NCI-H1092 treated with DMSO at 0.1 percent for 48 hours (cell line): Measurements from ENCODE around the gene LMF2.

Experiments used
- DNase-seq: peaks from one replicate; lab custom pipeline; 2025; lab: John Stamatoyannopoulos, UW

The LMF2 gene

DNA sequence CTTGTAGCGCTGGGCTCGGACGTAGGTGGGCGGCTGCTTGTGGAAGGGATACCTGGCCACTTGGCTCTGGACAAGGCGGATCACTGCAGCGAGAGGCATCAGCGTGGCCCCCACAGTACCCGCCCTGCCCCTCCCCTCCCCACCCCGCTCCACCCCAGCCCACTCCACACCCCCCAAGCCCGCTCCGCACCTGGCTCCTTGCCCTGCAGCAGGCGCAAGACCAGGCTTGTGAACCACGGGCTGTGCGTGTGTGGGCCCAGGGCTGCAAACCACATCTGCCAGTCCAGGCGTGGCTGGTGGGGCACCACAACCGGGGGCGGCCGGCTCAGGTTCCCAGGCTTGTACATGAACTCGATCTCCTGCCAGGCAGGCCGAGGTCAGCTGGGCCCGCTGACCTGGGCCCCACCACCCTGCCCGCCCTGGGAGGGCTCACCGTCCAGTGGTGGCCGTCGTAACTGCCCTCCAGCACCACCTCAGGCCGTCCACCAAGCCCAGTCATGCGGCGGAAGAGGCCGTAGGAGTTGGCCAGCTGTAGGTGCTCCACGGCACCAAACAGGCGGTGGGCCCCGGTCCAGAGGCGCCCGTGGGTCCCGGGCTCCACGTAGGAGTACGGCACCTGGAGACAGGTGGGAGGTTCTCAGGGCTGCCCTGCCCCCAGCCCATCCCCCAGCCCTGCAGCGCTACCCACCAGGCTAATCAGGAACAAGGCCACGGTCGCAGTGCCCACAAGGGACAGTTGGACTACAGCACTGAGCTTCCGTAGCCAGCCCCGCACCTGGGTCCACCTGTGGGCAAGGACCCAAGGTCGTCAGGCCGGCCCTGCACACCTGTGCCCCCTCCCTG, 2.9 kb downstream of the LMF2 start:
- DNase-seq: no peak

DNA sequence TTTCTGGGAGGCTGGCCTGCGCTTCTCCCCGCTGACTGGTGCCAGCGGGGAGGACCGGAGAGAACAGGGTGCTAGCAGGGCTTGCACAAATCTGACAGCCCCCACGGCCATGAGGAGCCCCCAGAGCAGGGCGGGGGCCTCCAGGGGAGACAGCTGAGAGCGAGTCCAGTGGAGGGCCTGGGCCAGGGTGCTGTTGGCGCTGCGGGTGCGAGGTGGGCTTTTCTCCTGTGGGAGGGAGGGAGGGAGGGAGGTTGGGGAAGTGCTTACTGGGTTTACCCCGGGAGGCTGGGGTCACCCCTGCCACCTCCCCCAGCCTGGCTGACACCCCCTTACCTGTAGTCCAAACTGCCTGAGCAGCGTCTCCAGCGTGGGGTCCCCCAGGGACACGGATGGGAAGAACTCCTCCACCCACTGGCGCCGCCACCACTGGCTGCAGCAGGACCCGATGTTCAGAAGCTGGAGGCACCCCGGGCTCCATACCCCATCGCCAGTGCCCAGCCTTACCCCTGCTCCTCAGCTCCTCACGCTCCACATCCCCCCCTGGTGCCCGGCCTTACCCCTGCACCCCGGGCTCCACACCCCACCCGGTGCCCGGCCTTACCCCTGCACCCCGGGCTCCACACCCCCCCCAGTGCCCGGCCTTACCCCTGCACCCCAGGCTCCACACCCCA, 3.9 kb downstream of the LMF2 start:
- DNase-seq: no peak

DNA sequence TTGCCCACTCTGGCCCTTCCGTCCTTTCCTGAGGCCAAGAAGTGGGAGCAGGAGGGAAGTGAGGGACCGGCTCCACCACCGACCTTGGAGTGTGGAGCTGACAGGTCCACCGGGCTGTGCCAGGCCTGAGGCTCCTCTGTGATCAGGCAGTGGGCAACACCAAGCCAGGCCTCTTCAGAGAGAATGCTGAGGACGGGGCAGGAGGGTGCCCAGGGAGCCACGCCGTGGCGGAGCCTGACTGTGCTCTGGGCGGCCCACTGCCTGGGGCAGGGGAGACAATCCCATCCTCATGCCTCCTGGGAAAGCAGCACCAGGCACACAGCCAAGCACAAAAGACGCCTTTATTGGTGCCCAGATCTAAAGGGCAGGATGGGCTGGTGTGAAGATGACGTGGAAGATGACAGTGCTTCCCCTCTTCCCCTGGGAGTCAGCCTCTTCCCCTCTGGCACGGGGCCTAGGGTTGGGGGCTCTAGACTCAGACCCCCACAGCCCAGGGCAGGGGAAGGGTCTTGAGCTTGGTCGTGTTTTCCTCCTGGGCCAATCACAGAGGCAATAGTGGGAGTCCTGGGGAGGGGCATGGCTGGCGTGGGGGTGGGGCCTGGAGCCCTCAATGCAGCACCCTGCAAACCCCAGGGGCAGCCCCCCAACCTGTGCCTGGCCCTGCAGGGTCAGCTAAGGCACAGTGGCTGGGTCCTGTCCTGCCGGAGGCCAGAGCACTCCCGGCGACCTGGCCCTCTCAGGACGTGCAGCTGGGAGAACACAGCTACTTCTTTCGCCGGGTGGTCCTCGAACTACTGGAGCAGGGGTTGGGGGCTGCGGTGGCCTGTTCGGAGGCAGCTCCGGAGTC, 4.7 kb downstream of the LMF2 start:
- no peak for DNase-seq

DNA sequence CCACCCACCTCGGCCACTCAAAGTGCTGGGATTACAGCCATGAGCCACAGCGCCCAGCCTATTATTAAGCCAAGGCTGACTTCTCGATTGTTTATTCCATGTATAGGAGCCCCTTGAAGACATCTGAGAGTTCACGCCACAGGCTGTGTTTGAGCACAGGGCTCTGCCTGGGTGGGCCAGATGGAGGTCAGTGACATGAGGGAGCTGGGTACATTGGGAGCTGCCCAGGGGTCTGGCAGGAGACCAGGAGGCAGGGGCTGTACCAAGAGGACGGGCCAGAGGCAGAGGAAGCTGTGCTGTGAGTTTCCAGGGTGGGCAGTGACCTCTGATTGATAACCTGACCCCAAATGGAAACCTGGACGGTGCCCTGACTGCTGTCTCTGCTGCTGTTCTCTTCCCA, 5.4 kb downstream of the LMF2 start:
- DNase-seq: no peak

DNA sequence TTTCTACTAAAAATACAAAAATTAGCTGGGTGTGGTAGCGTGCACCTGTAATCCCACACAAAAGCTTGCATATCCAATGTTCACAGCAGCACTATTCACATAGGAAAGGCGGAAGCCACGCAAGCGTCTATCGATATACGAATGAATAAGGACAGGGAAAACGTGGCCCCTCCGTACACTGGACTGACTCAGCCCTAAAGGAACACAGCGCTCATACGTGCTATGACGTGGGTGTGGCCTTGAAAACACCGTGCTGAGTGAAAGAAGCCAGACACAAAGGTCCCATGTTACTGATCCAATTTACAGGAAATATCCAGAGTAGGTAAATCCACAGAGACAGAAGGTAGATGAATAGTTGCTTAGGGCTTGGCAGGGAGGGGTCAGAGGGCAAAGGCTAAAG, 7.0 kb downstream of the LMF2 start:
- DNase-seq: no peak

DNA sequence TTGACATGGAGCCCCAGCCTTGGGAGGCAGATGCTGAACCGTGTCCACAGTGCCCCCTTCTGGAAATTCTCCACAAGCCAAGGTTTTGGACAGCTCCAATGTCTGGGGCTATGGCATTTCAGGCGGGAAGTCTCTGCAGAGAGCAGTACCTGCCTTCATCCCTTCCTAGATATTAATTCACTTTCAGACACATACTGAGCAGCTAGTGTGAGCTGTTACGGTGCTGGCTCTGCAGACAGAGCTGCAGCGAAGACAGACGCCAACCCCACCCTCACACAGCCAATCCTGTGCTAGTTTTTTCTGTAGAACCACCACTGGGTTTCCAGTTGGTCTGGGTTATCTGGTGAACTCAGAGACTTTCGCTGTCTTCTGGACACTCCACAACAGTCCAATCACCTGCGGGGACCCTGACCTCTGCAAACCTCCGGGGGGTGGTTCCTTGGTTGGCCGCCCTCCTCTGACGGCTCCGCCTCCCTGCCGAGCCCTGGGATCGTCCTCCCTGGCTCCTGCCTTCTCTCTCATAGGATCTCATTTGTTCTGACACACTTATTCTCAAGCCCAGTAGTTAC, 9.1 kb downstream of the LMF2 start:
- DNase-seq: peak; percentile 4

DNA sequence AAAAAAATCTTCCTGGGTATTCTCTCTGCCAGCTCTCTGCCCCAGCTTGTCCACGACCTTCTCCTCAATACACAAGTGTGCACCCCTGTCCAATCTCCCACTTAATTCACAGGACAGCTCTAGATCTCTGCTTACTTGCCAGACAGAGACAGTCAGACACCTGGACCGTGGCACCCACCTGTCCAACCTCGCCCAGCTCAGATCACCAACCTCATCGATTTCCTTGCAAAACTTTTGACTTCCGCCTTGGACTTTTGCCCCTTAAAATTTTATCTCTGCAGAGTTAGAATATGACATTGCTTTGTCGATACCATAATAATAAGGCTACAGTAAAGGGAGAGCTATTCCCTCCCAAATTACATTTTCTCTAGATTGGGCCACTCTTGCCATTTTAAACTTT, 10.4 kb downstream of the LMF2 start:
- DNase-seq: no peak

DNA sequence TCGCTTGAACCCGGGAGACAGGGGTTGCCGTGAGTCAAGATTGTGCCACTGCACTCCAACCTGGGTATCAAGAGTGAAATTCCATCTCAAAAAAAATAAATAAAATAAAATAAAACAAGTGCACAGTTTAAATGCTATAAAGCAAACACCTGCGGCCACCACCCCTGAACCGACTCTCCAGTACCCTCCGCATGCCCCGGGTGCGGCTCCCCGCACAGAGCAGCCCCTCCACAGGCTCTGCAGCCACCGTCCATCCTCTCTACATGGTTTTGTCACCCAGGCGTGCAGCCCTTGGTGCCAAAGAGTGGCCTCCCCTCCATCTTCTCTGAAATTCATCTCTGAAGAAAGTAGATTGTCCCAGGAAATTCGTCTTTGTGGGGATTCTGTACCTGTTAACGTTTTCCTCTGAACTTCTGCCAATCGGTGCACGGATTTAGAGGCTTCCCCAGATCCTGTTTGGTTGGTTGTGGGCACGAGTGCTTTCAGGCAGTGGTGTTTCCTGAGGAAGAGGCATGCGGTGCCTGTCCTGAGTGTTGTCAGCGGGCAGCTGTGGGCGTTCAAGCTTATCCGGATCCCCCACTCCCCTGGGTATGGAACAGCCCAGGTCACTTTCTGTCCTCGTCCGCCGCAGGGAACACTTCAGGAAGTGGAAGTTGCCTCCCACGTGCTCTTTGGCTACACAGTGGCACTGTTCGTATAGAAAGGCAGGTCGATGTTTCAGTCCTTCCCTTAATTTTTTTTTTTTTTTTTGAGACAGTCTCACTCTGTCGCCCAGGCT, 16.8 kb downstream of the LMF2 start:
- DNase-seq: no peak

DNA sequence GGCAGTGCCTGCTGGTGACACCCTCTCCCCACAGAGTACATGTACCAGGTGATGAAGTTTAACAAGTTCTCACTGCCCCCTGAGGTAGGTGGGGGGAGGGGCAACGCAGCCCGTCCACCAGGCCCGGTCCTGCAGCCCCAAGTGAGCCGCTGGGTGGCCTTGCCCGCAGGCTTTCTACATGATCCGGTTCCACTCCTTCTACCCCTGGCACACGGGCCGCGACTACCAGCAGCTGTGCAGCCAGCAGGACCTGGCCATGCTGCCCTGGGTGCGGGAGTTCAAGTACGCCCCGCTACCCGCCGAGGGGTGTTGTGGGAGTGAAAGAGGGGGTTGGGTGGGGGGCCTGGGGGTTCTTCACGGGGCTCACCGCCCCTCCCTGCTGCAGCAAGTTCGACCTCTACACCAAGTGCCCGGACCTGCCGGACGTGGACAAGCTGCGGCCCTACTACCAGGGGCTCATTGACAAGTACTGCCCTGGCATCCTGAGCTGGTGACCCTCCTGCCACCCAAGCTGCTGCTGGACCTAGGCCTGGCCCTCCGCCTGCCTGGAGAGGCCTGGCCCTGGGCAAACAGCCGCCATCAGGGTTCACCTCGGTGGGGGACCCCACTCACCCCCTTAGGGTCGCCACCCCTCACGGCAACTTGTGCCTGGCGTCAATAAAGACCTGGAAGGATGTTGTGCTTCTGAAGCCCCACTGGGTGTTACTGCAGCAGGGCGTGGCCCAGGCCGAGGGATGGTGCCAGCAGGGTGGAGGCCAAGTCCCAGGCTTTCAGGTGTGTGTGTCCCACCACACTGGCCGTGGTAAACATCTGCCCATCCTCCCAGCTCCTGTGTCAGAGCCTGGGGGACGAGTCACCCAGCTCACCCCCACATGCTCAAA, 17.9 kb downstream of the LMF2 start:
- no peak for DNase-seq

DNA sequence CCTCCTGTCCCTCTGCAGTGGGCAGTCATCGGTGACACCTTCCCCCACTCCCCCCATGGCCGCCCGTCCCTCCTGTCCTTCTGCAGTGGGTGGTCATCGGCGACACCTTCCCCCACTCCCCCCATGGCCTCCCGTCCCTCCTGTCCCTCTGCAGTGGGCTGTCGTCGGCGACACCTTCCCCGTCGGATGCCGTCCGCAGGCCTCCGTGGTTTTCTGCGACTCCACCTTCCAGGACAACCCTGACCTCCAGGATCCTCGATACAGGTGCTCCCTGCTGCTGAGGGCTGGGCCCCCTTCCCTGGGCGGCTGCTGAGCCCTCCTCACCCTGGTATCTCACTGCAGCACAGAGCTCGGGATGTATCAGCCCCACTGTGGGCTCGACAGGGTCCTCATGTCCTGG, 18.6 kb downstream of the LMF2 start:
- no peak for DNase-seq

DNA sequence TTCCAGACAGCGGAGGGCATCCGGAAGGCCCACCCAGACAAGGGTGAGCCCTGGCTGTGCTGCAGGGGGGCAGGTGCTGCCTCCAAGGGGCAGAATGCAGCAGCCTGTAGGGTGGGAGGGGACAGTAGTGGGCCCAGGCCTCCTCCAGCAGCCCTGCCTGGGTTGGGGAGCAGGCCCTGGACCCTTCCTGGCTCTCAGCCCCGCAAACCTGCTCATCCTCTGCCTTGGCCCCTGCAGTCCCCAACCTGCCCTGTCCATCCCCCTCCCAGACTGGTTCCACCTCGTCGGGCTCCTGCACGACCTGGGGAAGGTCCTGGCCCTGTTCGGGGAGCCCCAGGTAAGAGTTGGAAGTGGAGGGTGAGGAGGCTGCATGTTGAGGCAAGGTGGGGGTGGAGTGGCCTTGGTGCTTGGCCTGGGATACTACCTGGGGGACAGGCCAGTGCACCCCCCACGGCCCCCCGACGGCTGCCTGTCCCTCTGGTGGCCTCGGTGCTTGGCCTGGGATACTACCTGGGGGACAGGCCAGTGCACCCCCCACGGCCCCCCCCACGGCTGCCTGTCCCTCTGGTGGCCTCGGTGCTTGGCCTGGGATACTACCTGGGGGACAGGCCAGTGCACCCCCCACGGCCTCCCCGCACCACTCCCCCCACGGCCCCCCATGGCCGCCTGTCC, 19.4 kb downstream of the LMF2 start:
- no peak for DNase-seq

DNA sequence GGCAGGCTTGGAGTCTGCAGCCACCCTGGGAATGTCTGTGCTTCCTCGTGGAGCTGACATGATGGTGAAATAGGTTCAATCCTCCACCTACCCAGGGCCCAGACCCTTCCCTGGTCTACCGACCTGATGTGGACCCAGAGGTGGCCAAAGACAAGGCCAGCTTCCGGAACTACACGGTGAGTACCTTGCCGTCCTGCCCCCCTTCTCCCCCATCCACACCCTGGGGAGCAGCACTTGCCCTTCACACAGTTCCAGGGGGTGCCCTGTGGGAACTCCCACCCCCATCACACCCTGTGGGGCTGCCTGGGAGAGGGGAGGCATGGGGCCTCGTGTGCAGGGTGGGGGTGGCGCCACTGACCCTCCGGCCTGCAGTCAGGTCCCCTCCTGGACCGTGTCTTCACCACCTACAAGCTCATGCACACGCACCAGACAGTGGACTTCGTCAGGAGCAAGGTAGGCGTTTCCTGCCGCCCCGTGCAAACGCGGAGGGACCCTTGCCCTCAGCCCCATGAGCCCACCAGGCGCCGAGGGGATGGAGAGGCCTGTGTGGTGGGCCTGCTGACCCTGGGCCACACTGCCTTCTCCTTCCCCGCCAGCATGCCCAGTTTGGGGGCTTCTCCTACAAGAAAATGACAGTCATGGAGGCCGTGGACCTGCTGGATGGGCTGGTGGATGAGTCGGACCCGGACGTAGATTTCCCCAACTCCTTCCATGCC, 20.1 kb downstream of the LMF2 start:
- DNase-seq: no peak

DNA sequence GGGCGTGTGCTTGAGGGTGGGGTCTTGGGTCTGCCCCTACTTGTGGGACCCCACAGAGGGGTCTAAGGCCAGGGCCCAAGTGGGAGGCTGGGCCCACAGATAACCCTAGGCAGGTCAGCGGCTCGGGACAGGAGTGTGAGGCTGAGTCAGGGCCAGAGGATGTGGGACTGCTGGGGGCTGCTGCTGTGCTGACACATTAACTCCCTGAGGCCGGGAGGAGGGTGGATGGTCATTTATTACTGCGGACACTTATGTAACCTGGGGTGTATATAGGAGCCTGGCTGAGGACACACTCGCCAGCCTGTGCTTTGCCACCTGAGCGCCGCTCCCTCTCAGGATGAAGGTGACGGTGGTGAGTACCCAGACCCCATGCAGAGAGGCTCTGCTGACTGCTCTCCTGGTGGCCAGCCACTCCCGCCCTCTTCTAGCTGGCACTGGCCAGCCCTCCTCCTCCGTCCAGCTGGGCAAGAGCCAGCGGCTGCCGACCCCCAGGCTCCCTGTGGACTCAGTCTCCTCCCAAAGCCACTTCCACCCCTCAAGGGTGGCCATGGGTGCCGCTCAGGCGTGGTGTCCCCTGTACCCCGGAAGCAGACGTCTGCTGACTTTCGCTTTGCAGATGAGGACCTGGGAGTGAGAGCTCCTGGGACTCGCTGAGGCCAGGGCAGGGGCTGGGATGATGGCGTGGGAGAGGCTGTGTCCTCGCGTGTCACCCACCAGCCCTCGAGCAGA, 20.8 kb downstream of the LMF2 start, which contains the start of gene MIOX:
MIOX (plus strand) TSS at position 299 of the 729 bp plus-strand sequence; CDS start at position 338, 39 bp downstream.
- DNase-seq: no peak

DNA sequence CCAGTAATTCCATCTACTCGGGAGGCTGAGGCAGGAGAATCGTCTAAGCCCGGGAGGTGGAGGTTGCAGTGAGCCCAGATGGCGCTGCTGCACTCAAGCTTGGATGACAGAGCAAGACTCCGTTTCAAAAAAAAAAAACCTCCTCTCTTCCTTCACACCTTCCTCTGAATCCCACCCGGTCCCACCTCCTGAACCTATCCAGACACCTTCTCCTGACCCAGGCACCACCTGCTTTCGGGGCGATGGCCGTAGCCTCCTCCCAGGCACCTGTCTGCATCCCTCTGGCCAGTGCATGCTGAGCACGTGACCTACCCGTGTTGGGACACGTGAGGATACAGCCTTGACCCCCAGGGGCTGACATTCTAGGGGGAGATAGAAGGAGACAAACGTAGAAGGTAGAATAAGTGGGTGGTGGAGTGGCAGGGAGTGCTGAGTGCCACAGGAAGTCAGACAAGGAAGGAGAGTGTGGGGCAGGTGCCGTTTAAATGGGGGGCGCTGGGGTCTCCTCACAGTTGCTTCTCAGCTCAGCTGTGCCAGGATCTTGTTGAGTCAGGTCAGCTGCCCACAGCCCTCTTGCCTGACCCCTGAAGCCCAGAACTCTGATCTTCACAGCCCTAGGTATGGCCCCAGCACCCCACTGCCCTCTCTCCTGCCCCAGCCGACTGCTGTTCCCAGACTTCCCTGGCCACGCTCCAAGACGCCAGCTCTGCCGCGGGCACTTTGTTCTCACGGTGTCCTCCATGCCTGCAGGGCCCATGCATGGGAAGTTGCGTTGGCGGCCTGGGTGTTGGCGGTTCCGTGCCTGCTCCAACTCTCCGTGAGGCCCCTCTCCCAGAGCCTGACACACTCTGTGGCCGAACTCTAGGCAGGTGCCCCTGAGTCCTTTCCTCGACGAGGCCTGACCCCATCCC, 22.0 kb downstream of the LMF2 start:
- DNase-seq: no peak

DNA sequence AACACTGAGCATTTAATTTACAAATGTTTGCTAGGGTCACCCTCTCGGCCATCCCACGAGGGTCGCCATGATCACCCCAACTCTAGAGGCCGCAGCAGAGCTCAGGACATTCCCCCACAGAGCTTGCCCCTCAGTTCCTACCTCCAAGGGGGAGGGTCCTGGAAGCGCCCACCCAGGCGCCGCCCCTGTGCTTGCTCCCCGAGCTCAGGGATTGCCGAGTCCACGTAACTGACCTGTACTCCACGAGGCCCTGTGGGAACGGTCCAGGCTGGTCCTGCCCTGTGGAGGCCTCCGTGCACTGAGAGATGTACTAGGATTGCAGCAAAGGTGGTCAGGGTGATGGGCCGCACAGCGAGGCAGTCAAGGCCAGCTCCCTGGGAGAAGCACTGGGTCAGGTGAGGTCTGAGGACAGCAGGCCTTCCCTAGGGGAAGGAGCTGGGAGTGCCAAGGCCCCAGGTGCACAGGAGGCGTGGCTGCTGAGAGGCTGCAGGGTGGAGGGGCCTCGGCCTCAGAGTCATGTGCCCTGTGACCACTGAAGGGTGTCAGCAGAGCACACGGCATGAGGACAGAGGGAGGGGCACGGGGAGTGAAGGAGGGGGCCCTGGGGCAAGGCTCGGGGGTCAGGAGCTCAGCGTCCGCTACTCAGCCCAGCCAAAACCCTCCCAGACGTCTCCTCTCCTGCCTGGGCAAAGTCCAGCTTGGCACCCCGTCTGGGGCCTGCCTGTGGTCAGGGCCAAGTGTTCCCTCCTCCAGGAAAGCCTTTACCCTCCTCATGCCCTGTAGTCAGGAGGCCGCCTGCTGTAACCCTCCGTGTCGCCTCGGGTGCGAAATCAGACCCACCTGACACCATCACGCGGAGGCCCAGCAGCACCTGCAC, 23.3 kb downstream of the LMF2 start:
- DNase-seq: no peak

DNA sequence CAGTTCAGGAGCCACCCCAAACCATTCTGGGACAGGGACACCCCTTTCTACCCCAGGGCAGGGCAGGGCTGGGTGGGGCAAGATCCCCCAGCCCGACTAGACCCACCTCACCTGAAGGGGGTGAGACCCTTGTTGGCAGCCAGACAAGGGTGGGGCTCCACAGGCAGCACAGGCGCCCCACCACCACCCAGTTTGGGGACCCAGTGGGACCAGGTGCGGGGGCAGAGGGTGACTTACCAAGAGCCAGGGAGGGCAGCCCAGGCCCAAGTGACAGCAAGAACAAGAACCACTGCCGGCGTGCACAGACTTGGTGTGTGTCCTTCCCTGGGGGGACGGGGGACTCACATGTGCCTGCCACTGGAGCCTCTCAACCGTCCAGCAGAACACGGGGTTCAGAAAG, 23.9 kb downstream of the LMF2 start:
- DNase-seq: no peak
